CD4-positive, alpha-beta T cell treated with Interleukin-21 for 1 hour (primary cell): Measurements from ENCODE around the gene DKC1.
"Not testable (repeated sequence)": the region's sequence is repeated elsewhere in the genome, so short reads cannot be mapped to it uniquely, and the experiment has no call there.

Source experiments
- DNase-seq: peaks from one replicate; pipeline ENCODE4 v3.0.0-alpha.2; 2020

The DKC1 gene

GRCh38 chrX:154793084-154793795 lies 30.6 kb downstream of the DKC1 start:
- no peak for DNase-seq

- no peak for DNase-seq
Observed at GRCh38 chrX:154795016-154795415, 32.4 kb downstream of the DKC1 start.

- DNase-seq = no peak
Observed at GRCh38 chrX:154797006-154797405, 34.3 kb downstream of the DKC1 start.

- no peak for DNase-seq
Observed at GRCh38 chrX:154799556-154800348, 37.1 kb downstream of the DKC1 start.

GRCh38 chrX:154800478-154801210 lies 38.0 kb downstream of the DKC1 start:
- no peak for DNase-seq

- no peak for DNase-seq
Observed at GRCh38 chrX:154802947-154803346, 40.3 kb downstream of the DKC1 start.

GRCh38 chrX:154804261-154804956 lies 41.7 kb downstream of the DKC1 start:
- no peak for DNase-seq

GRCh38 chrX:154804957-154805695 lies 42.5 kb downstream of the DKC1 start, which contains the start of gene MPP1:
Gene MPP1 (minus strand): TSS chrX:154805485. CDS start chrX:154805373, 112 bp downstream.
- DNase-seq = peak; percentile 79

- no peak for DNase-seq
Observed at GRCh38 chrX:154805696-154806091, 43.0 kb downstream of the DKC1 start.

- no peak for DNase-seq
Observed at GRCh38 chrX:154806837-154807501, 44.3 kb downstream of the DKC1 start.

GRCh38 chrX:154809939-154810665 lies 47.4 kb downstream of the DKC1 start:
- DNase-seq = no peak

- DNase-seq = no peak
Observed at GRCh38 chrX:154812341-154813101, 49.9 kb downstream of the DKC1 start.

GRCh38 chrX:154813801-154814200 lies 51.1 kb downstream of the DKC1 start:
- no peak for DNase-seq

- DNase-seq = no peak
Observed at GRCh38 chrX:154815274-154815818, 52.7 kb downstream of the DKC1 start.

- not testable (repeated sequence) for DNase-seq
Observed at GRCh38 chrX:154816326-154816898, 53.7 kb downstream of the DKC1 start.

GRCh38 chrX:154817048-154817618 lies 54.5 kb downstream of the DKC1 start:
- not testable (repeated sequence) for DNase-seq

GRCh38 chrX:154818916-154819770 lies 56.5 kb downstream of the DKC1 start:
- no peak for DNase-seq

- no peak for DNase-seq
Observed at GRCh38 chrX:154819771-154820341, 57.2 kb downstream of the DKC1 start.
